NCI-H82 (cell line): ENCODE data around the gene CCDC194.
A peak's percentile ranks its signal among the peaks of the same experiment; 100 is the strongest.

Experiments used
- DNase-seq: peaks from one replicate; lab custom pipeline; 2025; lab: John Stamatoyannopoulos, UW

Gene CCDC194

GRCh38 chr19:17405250-17406045 lies 11.5 kb upstream of the CCDC194 start, which contains the start of gene BST2:
TSS of gene BST2 (minus strand) at chr19:17405630. CDS start at chr19:17405575, 55 bp downstream.
- peak; percentile 55 for DNase-seq

- no peak for DNase-seq
Observed at GRCh38 chr19:17404621-17405249, 10.7 kb upstream of the CCDC194 start.

DNA sequence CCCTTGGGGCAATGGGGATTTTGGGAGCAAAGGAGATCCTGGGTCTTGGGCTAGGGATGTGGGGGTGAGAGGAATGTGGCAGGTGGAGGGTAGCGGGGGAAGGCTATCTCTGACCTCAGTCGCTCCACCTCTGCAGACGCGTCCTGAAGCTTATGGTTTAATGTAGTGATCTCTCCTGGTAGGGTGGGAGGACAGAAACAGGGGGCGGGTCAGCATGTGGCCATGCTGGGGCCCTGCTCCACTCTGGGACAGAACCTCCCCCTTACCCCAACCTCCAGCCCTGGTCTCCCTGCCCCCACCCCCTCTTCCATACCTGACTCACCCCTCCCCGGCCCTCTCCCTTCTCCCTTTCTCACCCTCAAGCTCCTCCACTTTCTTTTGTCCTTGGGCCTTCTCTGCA lies 10.0 kb upstream of the CCDC194 start:
- DNase-seq: peak; percentile 45

DNA sequence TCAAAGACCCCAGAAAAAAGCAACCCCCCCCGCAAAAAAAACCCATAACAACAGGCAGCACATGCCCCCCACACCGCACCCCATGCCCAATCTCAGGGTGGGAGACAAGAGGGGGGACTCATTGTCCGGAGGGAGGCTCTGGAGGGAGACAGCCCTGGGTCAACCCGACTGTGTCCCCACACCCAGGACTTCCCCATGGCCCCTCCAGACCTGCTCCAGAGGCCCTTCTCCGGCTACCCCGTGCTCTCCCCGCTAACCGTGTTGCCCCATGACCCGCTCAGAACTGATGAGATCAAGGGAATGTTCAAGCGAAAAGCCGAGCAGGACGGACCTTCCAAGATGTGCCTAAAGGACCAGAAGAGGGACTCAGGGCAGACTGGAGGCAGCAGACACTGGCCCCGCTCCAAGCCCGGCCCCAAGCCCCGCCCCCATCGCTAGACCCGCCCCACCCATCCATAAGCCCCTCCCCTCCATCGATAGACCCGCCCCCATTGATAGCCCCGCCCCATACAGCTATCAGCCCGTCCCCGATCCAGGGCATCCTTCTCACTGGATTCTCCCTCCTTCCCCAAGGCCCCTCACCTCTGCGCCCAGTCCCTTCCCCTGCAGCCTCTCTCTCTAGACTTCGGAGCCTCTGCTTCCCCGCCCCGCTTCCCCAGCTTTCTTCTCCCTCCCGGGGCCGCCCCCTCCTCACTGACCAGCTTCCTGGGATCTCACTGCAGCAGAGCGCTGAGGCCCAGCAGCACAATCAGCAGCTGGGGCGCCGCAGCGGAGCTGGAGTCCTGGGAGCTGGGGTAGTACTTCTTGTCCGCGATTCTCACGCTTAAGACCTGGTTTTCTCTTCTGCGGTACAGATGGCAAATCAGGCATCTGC lies 9.2 kb upstream of the CCDC194 start:
- DNase-seq: peak; percentile 91

- no peak for DNase-seq
Observed at GRCh38 chr19:17401628-17402027, 7.6 kb upstream of the CCDC194 start.

- no peak for DNase-seq
Observed at GRCh38 chr19:17398902-17399527, 5.0 kb upstream of the CCDC194 start.

DNA sequence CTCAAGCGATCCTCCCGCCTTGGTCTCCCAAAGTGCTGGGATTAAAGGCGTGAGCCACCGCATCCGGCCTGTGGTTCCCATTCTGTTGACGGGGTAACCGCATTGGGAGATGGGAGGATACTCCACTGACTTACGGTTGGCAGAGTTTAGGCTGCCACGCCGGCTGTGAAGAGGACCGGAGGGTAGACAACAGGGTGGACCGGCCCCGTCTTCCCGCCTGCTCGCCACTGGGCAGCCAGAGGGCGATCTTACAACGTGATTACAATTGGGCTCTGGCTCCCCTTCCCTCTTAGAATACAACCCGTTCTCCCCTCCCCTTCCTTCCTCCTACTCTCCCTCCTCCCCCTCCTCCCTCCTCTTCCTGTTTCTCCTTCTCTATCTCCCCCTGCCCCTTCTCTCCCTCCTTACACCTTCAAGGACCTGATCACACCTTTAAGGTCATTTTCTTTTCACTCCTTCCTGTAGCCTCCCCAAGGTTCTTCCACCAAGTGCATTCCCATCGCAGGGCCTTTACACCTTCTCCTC lies 957 bp upstream of the CCDC194 start:
- DNase-seq: peak; percentile 95

DNA sequence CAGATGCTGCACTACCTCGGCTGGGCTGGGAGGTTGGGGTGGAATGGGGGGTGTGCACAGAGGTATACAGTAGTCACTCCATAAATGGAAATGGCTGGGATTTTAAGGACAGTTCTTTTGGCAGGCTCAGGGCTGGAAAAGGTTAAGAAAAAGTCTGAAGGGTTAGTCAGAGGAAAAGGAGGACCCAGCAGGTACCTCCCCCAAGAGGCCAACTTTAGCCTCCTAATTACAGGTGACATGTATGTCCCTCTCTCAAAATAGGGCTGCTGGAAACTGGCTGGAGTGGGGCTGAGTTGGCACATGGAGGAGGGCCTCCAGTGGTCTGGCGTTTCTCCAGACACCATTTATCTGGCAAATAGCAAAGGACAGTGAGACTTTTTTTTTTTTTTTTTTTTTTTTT lies 994 bp downstream of the CCDC194 start:
- no peak for DNase-seq

- peak; percentile 51 for DNase-seq
Observed at GRCh38 chr19:17391371-17392151, 2.4 kb downstream of the CCDC194 start.

DNA sequence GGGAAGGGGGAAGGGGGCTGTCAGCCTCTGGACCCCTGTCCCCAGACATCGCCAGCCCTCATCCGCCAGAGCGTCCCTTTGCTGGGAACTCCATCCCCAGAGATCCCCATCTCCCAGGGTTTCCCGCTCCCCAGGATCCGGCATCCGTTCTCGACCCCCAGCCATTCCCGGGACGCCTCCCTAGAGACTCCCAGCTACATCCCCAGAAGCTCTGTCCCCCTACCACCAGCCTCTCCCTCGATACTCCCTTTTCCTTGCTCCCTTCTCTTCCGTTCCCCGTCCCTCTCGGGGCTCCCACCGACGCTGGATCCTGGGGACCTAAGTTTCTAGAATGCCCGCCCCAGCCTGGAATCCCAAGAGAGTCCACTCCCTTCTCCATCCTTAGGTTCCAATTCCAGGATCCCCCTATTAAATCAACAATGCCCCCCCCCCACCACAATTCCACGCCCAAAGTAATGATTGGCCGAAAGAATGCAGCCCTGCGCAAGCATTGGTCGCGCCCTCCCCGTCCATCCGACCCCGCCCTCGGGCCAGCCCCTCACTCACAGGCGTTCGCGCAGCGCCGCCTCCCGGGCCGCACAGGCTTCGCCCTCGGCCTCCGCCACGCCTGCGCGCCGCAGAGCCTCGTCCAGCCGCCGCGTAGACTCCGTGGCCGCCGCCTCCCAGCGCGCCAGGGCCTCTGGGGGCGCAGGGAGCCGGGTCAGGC lies 3.2 kb downstream of the CCDC194 start:
- peak; percentile 99 for DNase-seq

GRCh38 chr19:17389957-17390664 lies 3.9 kb downstream of the CCDC194 start:
- DNase-seq: peak; percentile 60

DNA sequence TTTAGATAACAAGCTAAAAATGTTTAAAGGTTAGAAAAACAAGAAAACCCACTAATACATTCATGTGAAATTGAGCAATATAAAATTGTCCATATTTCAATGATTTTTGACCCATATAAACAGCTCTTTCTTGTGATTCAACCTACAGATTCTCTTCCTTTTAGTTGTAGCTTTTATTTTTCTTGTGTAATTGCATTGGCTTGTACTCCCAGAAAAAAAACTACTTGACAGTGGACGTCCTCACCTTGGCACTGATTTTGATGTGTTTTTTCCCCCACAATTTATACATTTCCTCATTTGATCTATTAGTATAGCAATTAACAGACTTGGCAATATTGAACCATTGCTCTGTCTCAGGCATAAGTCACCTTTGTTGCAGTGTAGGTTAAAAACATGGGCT lies 4.7 kb downstream of the CCDC194 start:
- no peak for DNase-seq

DNA sequence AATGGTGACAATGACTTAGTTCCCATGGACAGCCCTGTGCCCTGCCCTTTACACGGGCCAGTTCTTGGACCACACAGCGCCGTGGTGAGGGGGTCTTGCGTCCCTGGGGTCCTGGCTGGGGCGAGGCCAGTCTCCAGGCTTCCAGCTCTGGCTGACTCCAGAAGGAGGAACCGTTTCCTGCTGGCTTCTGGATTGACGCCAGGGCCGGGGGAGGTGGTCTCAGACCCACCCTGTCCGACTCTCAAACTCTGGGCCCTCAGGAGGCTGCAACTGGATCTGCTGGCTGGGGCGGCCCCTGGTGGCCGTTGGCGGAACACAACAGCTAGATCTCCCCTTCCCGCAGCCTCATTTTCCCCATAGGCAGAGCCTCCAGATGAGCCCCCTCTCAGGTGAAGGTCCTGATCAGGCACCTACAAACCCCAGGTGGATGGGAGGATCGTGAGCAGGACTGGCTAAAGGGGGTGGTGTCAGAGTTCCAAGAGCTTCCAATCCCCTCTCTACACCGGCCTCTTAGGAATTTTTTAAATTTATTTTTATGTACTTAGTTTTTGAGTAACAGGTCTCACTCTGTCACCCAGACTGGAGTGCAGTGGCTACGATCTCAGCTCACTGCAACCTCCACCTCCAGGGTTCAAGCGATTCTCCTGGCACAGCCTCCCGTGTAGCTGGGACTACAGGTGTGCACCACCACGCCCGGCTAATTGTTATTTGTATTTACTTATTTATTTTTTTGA lies 8.0 kb downstream of the CCDC194 start:
- DNase-seq: peak; percentile 84

- DNase-seq: no peak
Observed at GRCh38 chr19:17380426-17381138, 13.4 kb downstream of the CCDC194 start.

GRCh38 chr19:17379221-17379631 lies 14.8 kb downstream of the CCDC194 start:
- no peak for DNase-seq

- DNase-seq: no peak
Observed at GRCh38 chr19:17378271-17378670, 15.7 kb downstream of the CCDC194 start.

DNA sequence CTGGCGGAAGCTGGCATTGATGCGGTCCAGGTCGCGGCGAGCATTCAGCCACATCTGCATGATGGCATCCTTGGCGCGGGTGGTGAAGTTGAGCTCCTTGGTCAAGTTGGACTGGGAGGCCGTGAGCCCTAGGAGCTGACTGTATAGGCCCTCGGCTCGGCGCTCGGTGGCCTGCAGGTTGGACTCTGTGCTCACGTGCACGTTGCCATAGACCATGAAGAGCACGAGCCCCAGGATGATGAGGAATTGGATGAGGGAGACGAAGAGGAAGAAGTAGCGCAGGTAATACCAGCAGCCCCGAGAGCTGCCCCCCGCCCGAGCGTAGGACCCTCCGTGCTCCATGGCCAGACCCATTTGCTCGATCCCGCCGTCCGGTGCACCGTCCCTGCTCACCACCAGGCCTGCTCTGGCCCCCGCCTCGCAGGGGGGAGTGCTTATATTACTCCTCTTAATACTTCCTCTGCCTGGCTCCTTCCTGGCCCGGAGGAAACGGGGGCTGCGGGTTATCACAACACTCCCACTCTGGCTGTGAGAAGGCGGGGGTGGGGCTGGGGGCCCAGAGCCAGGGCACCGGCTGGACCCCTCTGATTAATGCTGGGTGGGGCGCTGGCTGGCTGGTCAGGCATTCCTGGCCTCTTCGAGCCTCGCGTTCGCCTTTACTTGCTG lies 16.9 kb downstream of the CCDC194 start, which contains the start of gene PLVAP:
Gene PLVAP, minus strand, starts transcription at position 408 of the 666 bp plus-strand sequence. Its CDS starts 54 bp downstream, at position 354.
- no peak for DNase-seq
